B cell (primary cell): ENCODE measurements around the gene GXYLT1. TPM values are rescaled to one million over a fixed set of nuclear protein-coding genes. Genes with fewer than 3 reads are reported as not detected.

Experiments
- ATAC-seq: fragments of 200-7000 bp; cut with Tn5 transposase; one replicate; pipeline ENCODE4 v1.10.0; 2021; ENCODE audit warnings: low read depth, mild to moderate bottlenecking, moderate number of reproducible peaks, moderate library complexity
- CTCF ChIA-PET: fragments of 350-600 bp; sonication (Branson Sonifier 250); formaldehyde crosslinking; loops from one replicate; lab custom pipeline; 2021; ENCODE audit warnings: antibody characterized with exemption, inconsistent platforms; lab: Charles Lee
- POLR2A ChIA-PET: fragments of 350-600 bp; sonication (Branson Sonifier 250); formaldehyde crosslinking; loops from one replicate; lab custom pipeline; 2021; ENCODE audit warnings: antibody characterized with exemption; lab: Charles Lee
- DNase-seq: peaks from one replicate; pipeline ENCODE4 v3.0.0; 2013
- H2AFZ ChIP-seq: 2 replicates; pipeline ENCODE4 v1.6.1; 2012; ENCODE audit warnings: mild to moderate bottlenecking, low read depth, low read length; ENCODE audit not compliant: insufficient read depth, poor library complexity, severe bottlenecking
- H3K27ac ChIP-seq, 2 donors: 1 replicate in 1 of 2; 2 replicates in 1 of 2; pipeline ENCODE4 v1.5.1; 2012 to 2013; ENCODE audit warnings: low read length in 2 of 2, mild to moderate bottlenecking in 2 of 2, moderate library complexity in 1 of 2
- H3K27me3 ChIP-seq, 4 experiments: fragments of 200-600 bp in 1 of 4; sonication (generic) in 1 of 4; replicated peaks in 1 of 4; 1 replicate in 2 of 4; 2 replicates in 2 of 4; pipeline versions ENCODE4 v1.6.1 to v1.7.0; 2013 to 2016; ENCODE audit warnings: low read length in 3 of 4, mild to moderate bottlenecking in 2 of 4, mixed read lengths in 1 of 4, moderate library complexity in 1 of 4; ENCODE audit not compliant: insufficient read depth in 4 of 4, control insufficient read depth in 3 of 4; ENCODE audit errors: control extremely low read depth in 1 of 4
- H3K36me3 ChIP-seq, 2 experiments: replicated peaks in 1 of 2; 1 replicate in 1 of 2; 2 replicates in 1 of 2; pipeline versions ENCODE4 v1.6.1 to v1.7.1; 2013; ENCODE audit warnings: low read length in 1 of 2; ENCODE audit not compliant: insufficient read depth in 2 of 2, control insufficient read depth in 1 of 2; ENCODE audit errors: control extremely low read depth in 1 of 2, extremely low read depth in 1 of 2
- H3K4me1 ChIP-seq, 2 donors: fragments of 200-600 bp in 1 of 2; sonication (generic) in 1 of 2; 1 replicate in 1 of 2; 2 replicates in 1 of 2; pipeline versions ENCODE4 v1.5.1 to v1.6.1; 2013 to 2017; ENCODE audit warnings: low read length in 2 of 2; ENCODE audit not compliant: control insufficient read depth in 2 of 2, insufficient read depth in 2 of 2
- H3K4me2 ChIP-seq: replicated peaks from 2 replicates; pipeline ENCODE3; 2012; ENCODE audit warnings: mild to moderate bottlenecking, low read depth, low read length; ENCODE audit not compliant: poor library complexity, severe bottlenecking
- H3K4me3 ChIP-seq, 5 experiments: fragments of 200-600 bp in 1 of 5; sonication (generic) in 1 of 5; 1 replicate in 3 of 5; 2 replicates in 2 of 5; pipeline versions ENCODE4 v1.5.1 to v1.7.0; 2011 to 2016; ENCODE audit warnings: low read length in 4 of 5, mild to moderate bottlenecking in 4 of 5, low read depth in 2 of 5, control low read depth in 1 of 5, moderate library complexity in 1 of 5; ENCODE audit not compliant: insufficient read depth in 1 of 5; ENCODE audit errors: control extremely low read depth in 1 of 5, extremely low read depth in 1 of 5
- H3K79me2 ChIP-seq: fragments of 200-600 bp; sonication (generic); one replicate; pipeline ENCODE4 v1.6.0; 2016; ENCODE audit warnings: low read length; ENCODE audit not compliant: control insufficient read depth, insufficient read depth
- H3K9ac ChIP-seq: fragments of 200-600 bp; sonication (generic); 2 replicates; pipeline ENCODE4 v1.6.1; 2017; ENCODE audit warnings: mild to moderate bottlenecking, low read length, moderate library complexity
- H3K9me3 ChIP-seq, 3 donors: one replicate each; pipeline versions ENCODE4 v1.6.1 to v1.7.1; 2013; ENCODE audit warnings: low read length in 2 of 3; ENCODE audit not compliant: control insufficient read depth in 2 of 3, insufficient read depth in 1 of 3; ENCODE audit errors: control extremely low read depth in 1 of 3
- H4K20me1 ChIP-seq: 2 replicates; pipeline ENCODE4 v1.6.0; 2012; ENCODE audit warnings: mild to moderate bottlenecking, low read length; ENCODE audit not compliant: insufficient read depth, control insufficient read depth, poor library complexity, severe bottlenecking
- H3K27ac Mint-ChIP-seq: one replicate; pipeline ENCODE4 v1.8.0; 2021; ENCODE audit warnings: mixed read lengths
- H3K27me3 Mint-ChIP-seq: one replicate; pipeline ENCODE4 v1.8.0; 2021; ENCODE audit warnings: mixed read lengths
- H3K4me1 Mint-ChIP-seq: one replicate; pipeline ENCODE4 v1.8.0; 2021; ENCODE audit warnings: mixed read lengths
- H3K4me3 Mint-ChIP-seq: one replicate; pipeline ENCODE4 v1.8.0; 2021; ENCODE audit warnings: mixed read lengths
- H3K9me3 Mint-ChIP-seq: one replicate; pipeline ENCODE4 v1.8.0; 2022; ENCODE audit warnings: mixed read lengths; ENCODE audit not compliant: insufficient read depth
- CTCF ChIP-seq: fragments of 200-600 bp; IDR thresholded peaks from one replicate; pipeline ENCODE4 v1.8.0; 2022; ENCODE audit warnings: antibody characterized with exemption, mild to moderate bottlenecking
- EZH2 ChIP-seq: IDR thresholded peaks from 2 replicates; pipeline ENCODE4 v1.6.1; 2012; ENCODE audit warnings: borderline replicate concordance, low read depth, mild to moderate bottlenecking, moderate library complexity, low read length; ENCODE audit not compliant: insufficient read depth, poor library complexity, severe bottlenecking
- WGBS: methylation state at CpG from one replicate; pipeline ENCODE4 v1.1.5; 2013; ENCODE audit warnings: missing lambda C conversion rate; ENCODE audit not compliant: insufficient coverage; 5-methylcytosine and 5-hydroxymethylcytosine counted together
- intact Hi-C: fragments of 100-400 bp; cut with micrococcal nuclease; formaldehyde crosslinking; loops from one replicate; pipeline ENCODE4 v1.10.0; 2022
- polyA plus RNA-seq: library from polyadenylated mRNA; depleted of rRNA; stranded (reverse); fragments of >200 nt; gene quantifications from 2 replicates; pipeline ENCODE4 v1.2.3, GENCODE V29; 2012
- total RNA-seq, 2 donors: library from RNA; stranded (reverse); fragments of 120-200 nt in 1 of 2; gene quantifications; 1 replicate in 1 of 2; 2 replicates in 1 of 2; pipeline versions ENCODE4 v1.2.3 to v1.2.4, GENCODE V29; 2013 to 2022

GXYLT1 gene
- total and polyA plus RNA-seq, 2 donors (not counting 1 experiment from before 2014, with no cell fraction given): 2.0 to 9.4 TPM

DNA sequence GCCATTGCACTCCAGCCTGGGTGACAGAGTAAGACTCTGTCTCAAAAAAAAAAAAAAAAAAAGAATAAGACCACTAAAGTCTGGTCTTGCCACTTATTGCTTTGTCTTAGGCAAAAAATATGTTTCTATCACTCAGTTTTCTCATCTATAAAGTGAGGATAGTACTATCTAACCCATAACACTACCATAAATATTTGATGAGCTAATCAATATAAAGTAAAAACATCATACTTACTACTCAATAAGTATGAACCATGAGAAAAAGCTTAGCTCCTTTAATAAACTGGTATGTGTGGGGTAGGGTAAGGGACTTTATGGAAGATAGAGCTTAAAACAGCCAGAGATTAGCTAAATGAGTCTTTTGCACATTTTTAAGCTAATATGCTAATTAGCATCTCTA is 85.5 kb downstream of the GXYLT1 start:
- ATAC-seq (no peak), DNase-seq (no peak)
- no peak for TF ChIP-seq EZH2
- TF ChIP-seq CTCF: no peak
- ChIA-PET POLR2A (interaction anchor here (0.6 kb wide), 1 partner anchor 372 kb away, joined by 3 read pairs; no protein-coding TSS in a partner anchor), CTCF (interaction anchor here (1.1 kb wide), 1 partner anchor 35 kb away, joined by 5 read pairs; no protein-coding TSS in a partner anchor)
- Histone ChIP-seq H3K4me3 (no peak overlapping the region), H3K9ac (no peak overlapping the region), H3K4me2 (no peak overlapping the region), H3K36me3 (no peaks in the 10 kb centered on the region), H3K9me3 (peaks cover 0 to 6% (median 2%) of the 10 kb centered on the region in 3 donors), H3K79me2 (no peaks in the 10 kb centered on the region), H3K27ac (no peak overlapping the region), H2AFZ (no peak overlapping the region), H3K4me1 (peaks cover 11% of the 10 kb centered on the region in 2 donors), H4K20me1 (no peaks in the 10 kb centered on the region), H3K27me3 (no peaks in the 10 kb centered on the region)
- peaks cover 10% of the 10 kb centered on the region for H3K4me1 Mint-ChIP-seq
- no peak overlapping the region for H3K4me3 Mint-ChIP-seq
- no peaks in the 10 kb centered on the region for H3K9me3 Mint-ChIP-seq
- intact Hi-C loops: no loop called here
- peaks cover 31% of the 10 kb centered on the region for H3K27me3 Mint-ChIP-seq
- no peak overlapping the region for H3K27ac Mint-ChIP-seq

GRCh38 chr12:42056130-42056529 is 88.5 kb downstream of the GXYLT1 start:
- Histone ChIP-seq H3K27me3 (no peaks in the 10 kb centered on the region), H2AFZ (no peak overlapping the region), H3K4me2 (peak overlapping the region; percentile 23), H3K27ac (no peak overlapping the region), H3K4me3 (no peak overlapping the region), H3K4me1 (peaks cover 11% of the 10 kb centered on the region in 2 donors), H3K9ac (no peak overlapping the region), H3K9me3 (peaks cover 0 to 2% (median 0%) of the 10 kb centered on the region in 3 donors), H4K20me1 (no peaks in the 10 kb centered on the region), H3K79me2 (no peaks in the 10 kb centered on the region), H3K36me3 (no peaks in the 10 kb centered on the region)
- peak; percentile 75 for ATAC-seq
- Mint-ChIP-seq H3K27ac (no peak overlapping the region), H3K4me3 (peak overlapping the region; percentile 11), H3K27me3 (peaks cover 29% of the 10 kb centered on the region), H3K4me1 (peaks cover 10% of the 10 kb centered on the region), H3K9me3 (no peaks in the 10 kb centered on the region)
- TF ChIP-seq EZH2 (no peak), CTCF (no peak)
- CTCF ChIA-PET: interaction anchor here (1.3 to 3.1 kb wide), 2 partner anchors 32 to 316 kb away, joined by 3 to 11 read pairs; no protein-coding TSS in a partner anchor
- DNase-seq: peak; percentile 74
- intact Hi-C loops: no loop called here
- POLR2A ChIA-PET: no interaction called here
- 38% methylated on average over 2 of the region's 3 CpGs for WGBS
